ENCODE data around the gene MUC5AC.

GRCh38 chr11:1239596-1240205 is 81.9 kb downstream of the MUC5AC start:
- TF ChIP-seq EZH2phosphoT487 (IDR thresholded peaks at IDR 0.05; ENCODE audit: insufficient read depth, low read depth) (no peak), EZH2 (IDR thresholded peaks at IDR 0.05; ENCODE audit: insufficient read depth, poor library complexity, severe bottlenecking) (no peak)

Data from GM23248 (cell line).